Retinal pigment epithelial cell (primary cell): Measurements from ENCODE around the gene ANXA1.

Experiments used
- DNase-seq: peaks from one replicate; pipeline ENCODE4 v3.0.0-alpha.2; 2010; ENCODE audit warnings: low read depth
- H3K4me3 ChIP-seq: 2 replicates; pipeline ENCODE4 v1.5.1; 2011; ENCODE audit warnings: mild to moderate bottlenecking, low read length, control low read depth, moderate library complexity
- CTCF ChIP-seq: conservative IDR thresholded peaks from 2 replicates; pipeline ENCODE4 v1.5.1; 2011; ENCODE audit warnings: low read depth, low read length, control low read depth, inconsistent platforms

Gene ANXA1

GRCh38 chr9:73116031-73116430 lies 35.6 kb upstream of the ANXA1 start:
- H3K4me3 ChIP-seq, result no peak overlapping the region
- peak; percentile 77 for DNase-seq
- TF ChIP-seq CTCF, result no peak

GRCh38 chr9:73116880-73117279 lies 34.8 kb upstream of the ANXA1 start:
- no peak for DNase-seq
- H3K4me3 ChIP-seq, result no peak overlapping the region
- no peak for TF ChIP-seq CTCF

- DNase-seq, result no peak
- H3K4me3 ChIP-seq, result no peak overlapping the region
- TF ChIP-seq CTCF, result no peak
These were observed 33.4 kb upstream of the ANXA1 start for GRCh38 chr9:73118286-73118685.

- peak; percentile 80 for DNase-seq
- H3K4me3 ChIP-seq, result no peak overlapping the region
- TF ChIP-seq CTCF, result no peak
These were observed 32.6 kb upstream of the ANXA1 start for GRCh38 chr9:73118898-73119554.

GRCh38 chr9:73121375-73121935 lies 30.2 kb upstream of the ANXA1 start:
- TF ChIP-seq CTCF, result no peak
- no peak overlapping the region for H3K4me3 ChIP-seq
- DNase-seq, result no peak

GRCh38 chr9:73125651-73126050 lies 26.0 kb upstream of the ANXA1 start:
- DNase-seq, result no peak
- no peak for TF ChIP-seq CTCF
- H3K4me3 ChIP-seq, result no peak overlapping the region
